Measurements from ENCODE around the gene S100A10.

S100A10 gene

GRCh38 chr1:152013664-152014237 lies 20.1 kb upstream of the S100A10 start:
- in situ Hi-C loops (cut with MboI; ENCODE audit: low sequenced_read_pairs): no loop called here

- in situ Hi-C loops (cut with MboI; ENCODE audit: low sequenced_read_pairs): no loop called here
These were observed 16.0 kb upstream of the S100A10 start for GRCh38 chr1:152009691-152010090.

- in situ Hi-C loops (cut with MboI; ENCODE audit: low sequenced_read_pairs): no loop called here
These were observed 13.4 kb upstream of the S100A10 start for GRCh38 chr1:152007047-152007446.

- in situ Hi-C loops (cut with MboI; ENCODE audit: low sequenced_read_pairs): no loop called here
These were observed 11.8 kb upstream of the S100A10 start for GRCh38 chr1:152005360-152005912.

GRCh38 chr1:152003846-152004442 lies 10.3 kb upstream of the S100A10 start:
- in situ Hi-C loops (cut with MboI; ENCODE audit: low sequenced_read_pairs): no loop called here

- in situ Hi-C loops (cut with MboI; ENCODE audit: low sequenced_read_pairs): no loop called here
These were observed 9.3 kb upstream of the S100A10 start for GRCh38 chr1:152002960-152003359.

GRCh38 chr1:152001631-152002584 lies 8.2 kb upstream of the S100A10 start:
- in situ Hi-C loops (cut with MboI; ENCODE audit: low sequenced_read_pairs): no loop called here

- in situ Hi-C loops (cut with MboI; ENCODE audit: low sequenced_read_pairs): no loop called here
These were observed 7.4 kb upstream of the S100A10 start for GRCh38 chr1:152000964-152001630.

GRCh38 chr1:151998611-151999362 lies 5.1 kb upstream of the S100A10 start:
- in situ Hi-C loops (cut with MboI; ENCODE audit: low sequenced_read_pairs): loop anchor here (25.0 kb wide), 1 partner anchor 111 kb away; no protein-coding TSS in a partner anchor

- in situ Hi-C loops (cut with MboI; ENCODE audit: low sequenced_read_pairs): loop anchor here (25.0 kb wide), 1 partner anchor 110 kb away; no protein-coding TSS in a partner anchor
These were observed 3.6 kb upstream of the S100A10 start for GRCh38 chr1:151997284-151997570.

GRCh38 chr1:151995774-151996173 lies 2.1 kb upstream of the S100A10 start:
- in situ Hi-C loops (cut with MboI; ENCODE audit: low sequenced_read_pairs): loop anchor here (25.0 kb wide), 1 partner anchor 108 kb away; no protein-coding TSS in a partner anchor

GRCh38 chr1:151994956-151995355 lies 1.3 kb upstream of the S100A10 start:
- in situ Hi-C loops (cut with MboI; ENCODE audit: low sequenced_read_pairs): loop anchor here (25.0 kb wide), 1 partner anchor 108 kb away; no protein-coding TSS in a partner anchor

GRCh38 chr1:151993084-151993733 lies 450 bp downstream of the S100A10 start:
- in situ Hi-C loops (cut with MboI; ENCODE audit: low sequenced_read_pairs): loop anchor here (25.0 kb wide), 1 partner anchor 106 kb away; no protein-coding TSS in a partner anchor

- in situ Hi-C loops (cut with MboI; ENCODE audit: low sequenced_read_pairs): loop anchor here (25.0 kb wide), 1 partner anchor 105 kb away; no protein-coding TSS in a partner anchor
These were observed 1.2 kb downstream of the S100A10 start for GRCh38 chr1:151992303-151993083.

- in situ Hi-C loops (cut with MboI; ENCODE audit: low sequenced_read_pairs): loop anchor here (25.0 kb wide), 1 partner anchor 104 kb away; no protein-coding TSS in a partner anchor
These were observed 1.9 kb downstream of the S100A10 start for GRCh38 chr1:151991663-151992302.

GRCh38 chr1:151990856-151991198 lies 2.8 kb downstream of the S100A10 start:
- in situ Hi-C loops (cut with MboI; ENCODE audit: low sequenced_read_pairs): loop anchor here (25.0 kb wide), 1 partner anchor 104 kb away; no protein-coding TSS in a partner anchor

GRCh38 chr1:151990058-151990855 lies 3.4 kb downstream of the S100A10 start:
- in situ Hi-C loops (cut with MboI; ENCODE audit: low sequenced_read_pairs): loop anchor here (25.0 kb wide), 1 partner anchor 103 kb away; no protein-coding TSS in a partner anchor

All from hTERT RPE-1 (cell line).